Measurements from ENCODE around the gene GFPT2.

- TF ChIP-seq CTCF (IDR thresholded peaks at IDR 0.05) (no peak), POLR2A (IDR thresholded peaks at IDR 0.05) (no peak)
Measured at GRCh38 chr5:180304431-180305375, 48.4 kb downstream of the GFPT2 start.
